Measurements from ENCODE around the gene SKOR1. TPM values are rescaled to one million over a fixed set of nuclear protein-coding genes. Genes with fewer than 3 reads are reported as not detected.

SKOR1 gene
- total RNA-seq, 1 donor = 0.36 TPM

DNA sequence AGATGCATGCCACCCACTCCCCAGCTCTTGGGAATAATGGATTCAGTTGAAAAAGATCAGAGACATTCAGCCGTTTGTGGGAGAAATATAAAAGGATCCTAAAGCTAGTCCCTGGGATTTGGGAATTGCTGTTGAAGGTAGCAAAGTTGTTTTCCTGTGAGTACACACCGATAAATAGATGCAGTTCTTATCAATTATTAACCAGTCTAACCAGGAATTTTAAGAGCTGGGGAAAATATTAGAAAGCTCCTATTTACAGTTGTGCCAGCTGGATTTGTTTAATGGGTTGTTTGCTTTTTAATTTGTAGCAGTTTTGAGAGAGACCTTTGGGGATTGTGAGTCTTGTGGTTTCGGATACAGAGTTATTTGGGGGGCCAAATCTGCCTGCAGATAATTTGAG lies 44.2 kb upstream of the SKOR1 start:
- Histone ChIP-seq H3K4me1 (ENCODE audit: insufficient read depth, low read length) (peaks cover 6% of the 10 kb centered on the region), H3K4me2 (ENCODE audit: insufficient read depth, low read length) (no peak overlapping the region), H4K20me1 (ENCODE audit: insufficient read depth, low read length) (no peaks in the 10 kb centered on the region), H3K36me3 (ENCODE audit: insufficient read depth, low read length) (no peaks in the 10 kb centered on the region), H3K27me3 (ENCODE audit: insufficient read depth, low read length) (no peaks in the 10 kb centered on the region), H3K4me3 (ENCODE audit: insufficient read depth, low read length) (no peak overlapping the region), H3K9me3 (ENCODE audit: low read depth, low read length) (no peaks in the 10 kb centered on the region), H3K27ac (ENCODE audit: low read depth, low read length) (no peak overlapping the region), H3K79me2 (ENCODE audit: insufficient read depth, low read length) (no peaks in the 10 kb centered on the region), H2AFZ (ENCODE audit: low read length) (no peak overlapping the region)
- TF ChIP-seq, protein P1, sequence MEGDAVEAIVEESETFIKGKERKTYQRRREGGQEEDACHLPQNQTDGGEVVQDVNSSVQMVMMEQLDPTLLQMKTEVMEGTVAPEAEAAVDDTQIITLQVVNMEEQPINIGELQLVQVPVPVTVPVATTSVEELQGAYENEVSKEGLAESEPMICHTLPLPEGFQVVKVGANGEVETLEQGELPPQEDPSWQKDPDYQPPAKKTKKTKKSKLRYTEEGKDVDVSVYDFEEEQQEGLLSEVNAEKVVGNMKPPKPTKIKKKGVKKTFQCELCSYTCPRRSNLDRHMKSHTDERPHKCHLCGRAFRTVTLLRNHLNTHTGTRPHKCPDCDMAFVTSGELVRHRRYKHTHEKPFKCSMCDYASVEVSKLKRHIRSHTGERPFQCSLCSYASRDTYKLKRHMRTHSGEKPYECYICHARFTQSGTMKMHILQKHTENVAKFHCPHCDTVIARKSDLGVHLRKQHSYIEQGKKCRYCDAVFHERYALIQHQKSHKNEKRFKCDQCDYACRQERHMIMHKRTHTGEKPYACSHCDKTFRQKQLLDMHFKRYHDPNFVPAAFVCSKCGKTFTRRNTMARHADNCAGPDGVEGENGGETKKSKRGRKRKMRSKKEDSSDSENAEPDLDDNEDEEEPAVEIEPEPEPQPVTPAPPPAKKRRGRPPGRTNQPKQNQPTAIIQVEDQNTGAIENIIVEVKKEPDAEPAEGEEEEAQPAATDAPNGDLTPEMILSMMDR (IDR thresholded peaks at IDR 0.05; ENCODE audit: extremely low read depth, low read depth, low read length) = no peak
- DNase-seq (ENCODE audit: insufficient read length, low spot score, missing footprints) = no peak

DNA sequence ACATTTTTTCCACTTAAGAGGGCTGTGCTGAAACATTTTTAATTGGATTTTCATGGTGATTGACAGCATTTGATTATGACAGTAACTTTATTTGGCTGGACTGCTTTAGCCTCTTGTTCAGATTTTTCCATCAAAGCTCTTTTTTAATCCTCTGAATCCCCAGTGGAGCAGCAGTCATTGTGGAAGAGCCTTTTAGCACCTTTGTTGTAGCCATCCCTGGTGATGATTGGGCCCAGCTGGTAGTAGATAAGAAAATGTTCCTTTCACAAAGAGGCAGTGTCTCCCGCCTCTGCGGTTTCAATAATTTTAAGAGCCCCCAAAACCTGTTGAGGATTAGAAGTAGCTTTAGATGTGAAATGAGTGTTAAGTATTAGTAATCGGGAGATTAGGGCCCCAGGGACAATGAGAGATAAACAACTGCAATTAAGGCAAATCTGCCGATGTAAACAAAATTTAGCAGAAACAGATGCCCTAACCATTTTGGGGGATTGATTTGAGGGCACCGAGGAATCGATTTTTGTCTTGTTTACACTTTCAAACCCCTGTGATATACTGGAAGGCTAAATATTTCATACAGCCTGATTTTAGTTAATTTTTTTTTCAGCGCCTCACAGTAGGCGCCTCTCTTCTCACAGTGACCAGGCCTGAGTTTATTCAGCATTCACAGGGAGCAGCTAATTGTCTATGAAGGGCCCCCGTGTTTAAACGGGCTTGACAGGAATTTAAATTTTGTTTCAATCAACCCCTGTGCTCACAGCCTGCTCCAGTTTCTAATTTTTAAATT lies 43.2 kb upstream of the SKOR1 start:
- TF ChIP-seq, protein P1 (IDR thresholded peaks at IDR 0.05; ENCODE audit: extremely low read depth, low read depth, low read length) = no peak
- Histone ChIP-seq H3K9me3 (ENCODE audit: low read depth, low read length) (no peaks in the 10 kb centered on the region), H3K4me3 (ENCODE audit: insufficient read depth, low read length) (no peak overlapping the region), H3K27me3 (ENCODE audit: insufficient read depth, low read length) (no peaks in the 10 kb centered on the region), H3K27ac (ENCODE audit: low read depth, low read length) (no peak overlapping the region), H3K4me1 (ENCODE audit: insufficient read depth, low read length) (no peaks in the 10 kb centered on the region), H3K79me2 (ENCODE audit: insufficient read depth, low read length) (no peaks in the 10 kb centered on the region), H2AFZ (ENCODE audit: low read length) (no peak overlapping the region), H3K36me3 (ENCODE audit: insufficient read depth, low read length) (no peaks in the 10 kb centered on the region), H3K4me2 (ENCODE audit: insufficient read depth, low read length) (no peak overlapping the region), H4K20me1 (ENCODE audit: insufficient read depth, low read length) (peaks cover 3% of the 10 kb centered on the region)
- DNase-seq (ENCODE audit: insufficient read length, low spot score, missing footprints) = no peak

DNA sequence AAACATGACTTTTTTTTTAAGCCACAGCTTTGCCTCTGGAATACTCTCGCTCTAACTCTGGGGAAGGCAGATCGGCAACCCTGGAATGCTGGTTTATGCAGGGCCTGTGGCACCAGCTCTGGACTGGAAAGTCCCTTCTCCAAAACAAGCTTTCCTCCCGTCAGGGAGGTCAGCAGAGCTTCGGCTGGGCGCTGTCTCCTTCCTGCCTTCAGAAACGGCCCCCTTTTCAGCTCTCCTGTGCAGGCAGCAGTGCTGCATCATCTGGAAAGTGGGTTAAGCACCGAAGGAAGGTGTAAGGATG lies 42.7 kb upstream of the SKOR1 start:
- H3K4me3 ChIP-seq (ENCODE audit: insufficient read depth, low read length) = no peak overlapping the region
- no peaks in the 10 kb centered on the region for H3K36me3 ChIP-seq (ENCODE audit: insufficient read depth, low read length)
- H3K4me2 ChIP-seq (ENCODE audit: insufficient read depth, low read length) = no peak overlapping the region
- H3K27ac ChIP-seq (ENCODE audit: low read depth, low read length) = no peak overlapping the region
- no peaks in the 10 kb centered on the region for H3K9me3 ChIP-seq (ENCODE audit: low read depth, low read length)
- no peak overlapping the region for H2AFZ ChIP-seq (ENCODE audit: low read length)
- no peaks in the 10 kb centered on the region for H3K27me3 ChIP-seq (ENCODE audit: insufficient read depth, low read length)
- TF ChIP-seq, protein P1 (IDR thresholded peaks at IDR 0.05; ENCODE audit: extremely low read depth, low read depth, low read length) = no peak
- no peaks in the 10 kb centered on the region for H3K79me2 ChIP-seq (ENCODE audit: insufficient read depth, low read length)
- no peaks in the 10 kb centered on the region for H3K4me1 ChIP-seq (ENCODE audit: insufficient read depth, low read length)
- H4K20me1 ChIP-seq (ENCODE audit: insufficient read depth, low read length) = peaks cover 4% of the 10 kb centered on the region
- no peak for DNase-seq (ENCODE audit: insufficient read length, low spot score, missing footprints)

DNA sequence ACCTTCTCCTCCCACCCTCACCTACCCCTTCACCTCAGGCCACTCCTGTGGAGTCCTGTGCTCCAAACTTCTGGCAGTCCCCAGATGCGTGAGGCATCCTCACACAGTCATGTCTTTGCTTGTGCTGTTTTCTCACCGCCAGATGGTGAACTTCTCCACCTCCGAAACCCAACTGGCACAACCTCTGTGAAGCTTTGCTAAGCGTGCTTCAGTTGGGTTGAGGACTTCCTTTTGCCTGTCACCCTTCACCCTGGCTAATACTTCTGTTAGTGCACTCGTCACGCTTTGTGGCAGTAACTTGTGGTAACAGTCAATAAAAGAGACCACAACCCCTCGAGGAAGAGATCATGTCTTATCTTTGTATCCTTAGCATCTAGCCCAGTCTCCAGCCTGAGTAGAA lies 42.0 kb upstream of the SKOR1 start:
- Histone ChIP-seq H3K4me2 (ENCODE audit: insufficient read depth, low read length) (no peak overlapping the region), H2AFZ (ENCODE audit: low read length) (no peak overlapping the region), H3K9me3 (ENCODE audit: low read depth, low read length) (no peaks in the 10 kb centered on the region), H3K79me2 (ENCODE audit: insufficient read depth, low read length) (no peaks in the 10 kb centered on the region), H3K36me3 (ENCODE audit: insufficient read depth, low read length) (no peaks in the 10 kb centered on the region), H4K20me1 (ENCODE audit: insufficient read depth, low read length) (peaks cover 4% of the 10 kb centered on the region), H3K4me1 (ENCODE audit: insufficient read depth, low read length) (no peaks in the 10 kb centered on the region), H3K27me3 (ENCODE audit: insufficient read depth, low read length) (no peaks in the 10 kb centered on the region), H3K27ac (ENCODE audit: low read depth, low read length) (no peak overlapping the region), H3K4me3 (ENCODE audit: insufficient read depth, low read length) (no peak overlapping the region)
- DNase-seq (ENCODE audit: insufficient read length, low spot score, missing footprints) = no peak
- TF ChIP-seq, protein P1 (IDR thresholded peaks at IDR 0.05; ENCODE audit: extremely low read depth, low read depth, low read length) = no peak
